Measurements from ENCODE around the gene ATP5IF1. TPM values are rescaled to one million over a fixed set of nuclear protein-coding genes. Genes with fewer than 3 reads are reported as not detected.
A peak's percentile ranks its signal among the peaks of the same experiment; 100 is the strongest.

ATP5IF1 gene
- total and polyA plus RNA-seq, 3 donors from 2014 or later: 259 to 702 (median 345) TPM

- H3K9me3 ChIP-seq: no peaks in the 10 kb centered on the region
- intact Hi-C loops (cut with DNase I; ENCODE audit: low total_unique reads): no loop called here
- H3K27me3 ChIP-seq: no peaks in the 10 kb centered on the region
- WGBS, 2 donors: 46 to 58% methylated on average over 14 of the region's 14 CpGs
- peak; percentile 19 for DNase-seq
- TF ChIP-seq CTCF (IDR thresholded peaks at IDR 0.05): no peak
- TF ChIP-seq POLR2A (IDR thresholded peaks at IDR 0.05): no peak
- H3K4me1 ChIP-seq: peaks cover 9% of the 10 kb centered on the region
- H3K27ac ChIP-seq: peak overlapping the region in 1 of 2 donors; percentile 85
- H3K36me3 ChIP-seq (ENCODE audit: low read depth, missing control alignments): no peaks in the 10 kb centered on the region
- H3K4me3 ChIP-seq: peak overlapping the region; percentile 95 to 97
Measured at GRCh38 chr1:28233264-28233606, 2.7 kb upstream of the ATP5IF1 start.

GRCh38 chr1:28236656-28237322 lies 865 bp downstream of the ATP5IF1 start:
- Histone ChIP-seq H3K9me3 (no peaks in the 10 kb centered on the region), H3K36me3 (ENCODE audit: low read depth, missing control alignments) (no peaks in the 10 kb centered on the region), H3K27ac (peak overlapping the region; percentile 74 to 87), H3K4me3 (peak overlapping the region; percentile 88 to 91), H3K4me1 (peaks cover 9% of the 10 kb centered on the region), H3K27me3 (no peaks in the 10 kb centered on the region)
- DNase-seq: no peak
- 6 to 8% methylated on average over 20 of the region's 20 CpGs for WGBS, 2 donors
- TF ChIP-seq CTCF (IDR thresholded peaks at IDR 0.05) (no peak), POLR2A (IDR thresholded peaks at IDR 0.05) (no peak)
- intact Hi-C loops (cut with DNase I; ENCODE audit: low total_unique reads): no loop called here

- 43 to 59% methylated on average over 2 of the region's 2 CpGs for WGBS, 2 donors
- Histone ChIP-seq H3K36me3 (ENCODE audit: low read depth, missing control alignments) (no peaks in the 10 kb centered on the region), H3K27ac (no peak overlapping the region), H3K27me3 (no peaks in the 10 kb centered on the region), H3K4me1 (peaks cover 9% of the 10 kb centered on the region), H3K4me3 (no peak overlapping the region), H3K9me3 (no peaks in the 10 kb centered on the region)
- TF ChIP-seq POLR2A (IDR thresholded peaks at IDR 0.05) (no peak), CTCF (IDR thresholded peaks at IDR 0.05) (no peak)
- intact Hi-C loops (cut with DNase I; ENCODE audit: low total_unique reads): no loop called here
- no peak for DNase-seq
Measured at GRCh38 chr1:28239004-28239403, 3.1 kb downstream of the ATP5IF1 start.

- Histone ChIP-seq H3K36me3 (ENCODE audit: low read depth, missing control alignments) (no peaks in the 10 kb centered on the region), H3K4me1 (peaks cover 9% of the 10 kb centered on the region), H3K9me3 (no peaks in the 10 kb centered on the region), H3K27me3 (no peaks in the 10 kb centered on the region), H3K27ac (no peak overlapping the region), H3K4me3 (no peak overlapping the region)
- intact Hi-C loops (cut with DNase I; ENCODE audit: low total_unique reads): no loop called here
- DNase-seq: no peak
- WGBS, 2 donors: 84 to 93% methylated on average over 4 of the region's 4 CpGs
- no peak for TF ChIP-seq POLR2A (IDR thresholded peaks at IDR 0.05)
- no peak for TF ChIP-seq CTCF (IDR thresholded peaks at IDR 0.05)
Measured at GRCh38 chr1:28240024-28240423, 4.1 kb downstream of the ATP5IF1 start.

GRCh38 chr1:28241638-28242241 lies 5.8 kb downstream of the ATP5IF1 start:
- Histone ChIP-seq H3K4me3 (no peak overlapping the region), H3K27me3 (no peaks in the 10 kb centered on the region), H3K36me3 (ENCODE audit: low read depth, missing control alignments) (no peaks in the 10 kb centered on the region), H3K9me3 (no peaks in the 10 kb centered on the region), H3K4me1 (peaks cover 7% of the 10 kb centered on the region), H3K27ac (no peak overlapping the region)
- no peak for DNase-seq
- no peak for TF ChIP-seq CTCF (IDR thresholded peaks at IDR 0.05)
- no peak for TF ChIP-seq POLR2A (IDR thresholded peaks at IDR 0.05)
- 89% methylated on average over 10 of the region's 10 CpGs for WGBS, 2 donors
- intact Hi-C loops (cut with DNase I; ENCODE audit: low total_unique reads): no loop called here
